ENCODE data around the gene CACFD1. TPM values are rescaled to one million over a fixed set of nuclear protein-coding genes. Genes with fewer than 3 reads are reported as not detected.

CACFD1 gene
- total and polyA plus RNA-seq, 9 of the 15 experiments (the other 6 are each of a cell fraction or from before 2014, with no cell fraction given), result 0.11 to 1.4 (median 1.1) TPM; not detected in 2

DNA sequence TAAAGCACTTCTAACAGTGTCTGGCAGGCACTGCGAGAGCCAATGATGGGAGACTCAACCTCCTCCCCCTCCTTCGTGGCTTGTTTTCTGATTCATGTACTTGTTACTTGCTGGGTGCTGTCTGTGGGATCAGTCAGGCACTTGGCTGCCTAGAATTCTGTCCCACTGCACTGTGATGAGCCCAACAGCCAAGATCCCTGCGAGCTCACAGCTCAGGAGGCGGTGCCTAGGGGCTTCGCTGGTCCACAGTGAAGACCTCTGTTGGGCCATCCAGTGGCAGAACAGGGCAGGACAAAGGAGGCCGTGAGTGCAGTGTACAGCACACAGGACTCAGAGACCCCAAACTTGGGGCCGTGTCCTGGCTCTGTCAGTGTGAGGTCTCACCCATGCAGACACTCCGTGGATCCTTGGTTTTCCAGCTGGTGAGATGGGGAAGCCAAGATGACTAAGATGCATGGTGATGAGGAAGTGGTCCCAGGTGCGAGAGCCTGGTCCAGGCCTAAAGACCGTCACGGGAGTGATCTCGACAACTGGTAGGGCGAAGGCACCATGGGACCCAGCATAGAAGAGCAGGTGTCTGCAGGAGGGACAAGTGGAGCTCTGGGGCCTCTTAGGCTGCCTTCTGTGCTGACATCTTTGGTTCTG lies 45.5 kb downstream of the CACFD1 start:
- H3K27ac ChIP-seq (ENCODE audit: extremely low read depth, low read depth, low read length), result no peak overlapping the region
- no peak for DNase-seq (ENCODE audit: extremely low read depth in 1 of 4, low spot score in 3 of 4)
- in situ Hi-C loops (cut with MboI) (no loop called here), intact Hi-C loops (cut with micrococcal nuclease) (no loop called here)
- TF ChIP-seq ERF (CRISPR knock-in tag; IDR thresholded peaks at IDR 0.05) (no peak), SPI1 (IDR thresholded peaks at IDR 0.05; ENCODE audit: borderline replicate concordance, low read depth, low read length) (peak; percentile 20; the same call in 1 of the 2 replicates)
- H2AFZ ChIP-seq (ENCODE audit: low read depth, low read length), result peak overlapping the region; percentile 73; the same call in 1 of the 2 replicates
- no peak overlapping the region for H3K4me3 ChIP-seq
- H3K36me3 ChIP-seq (ENCODE audit: control insufficient read depth, insufficient read depth, low read length), result no peaks in the 10 kb centered on the region
- peaks cover 4% of the 10 kb centered on the region; the same call in 1 of the 2 replicates for H4K20me1 ChIP-seq (replicated peaks; ENCODE audit: control insufficient read depth, insufficient read depth, low read length)
- peak; percentile 18 for ATAC-seq
- H3K9me3 ChIP-seq (replicated peaks; ENCODE audit: control insufficient read depth, insufficient read depth, low read depth, low read length), result no peaks in the 10 kb centered on the region
- BruUV-seq (replicated peaks), result no TSS peak
- H3K79me2 ChIP-seq (ENCODE audit: control insufficient read depth, insufficient read depth, low read length), result no peaks in the 10 kb centered on the region
- no peak for FAIRE-seq
- H3K4me1 ChIP-seq (replicated peaks in 1 of 2; ENCODE audit: control insufficient read depth in 2 of 2, insufficient read depth in 2 of 2, low read length in 2 of 2), result peaks cover 21 to 30% of the 10 kb centered on the region in 2 experiments
- WGBS (ENCODE audit: insufficient coverage, low coverage, missing lambda C conversion rate), result 44% methylated on average over 12 of the region's 13 CpGs
- H3K27me3 ChIP-seq (ENCODE audit: control insufficient read depth in 2 of 2, insufficient read depth in 2 of 2, low read length in 2 of 2), result peaks cover 3 to 21% of the 10 kb centered on the region in 2 experiments; a peak in 3 of 5 replicates
- peak overlapping the region; percentile 18; the same call in 1 of the 2 replicates for H3K4me2 ChIP-seq (ENCODE audit: insufficient read depth, low read length)
- ChIA-PET CTCF (ENCODE audit: low intra/inter-chr PET ratio) (no interaction called here), POLR2A (interaction anchor here (0.7 to 1.5 kb wide), 4 partner anchors 8 to 189 kb away, joined by 3 to 9 read pairs (median 4); partner anchors contain the start of gene MYMK)
- peak overlapping the region in 1 of 2 experiments; percentile 74; a peak in 2 of 4 replicates for H3K9ac ChIP-seq (ENCODE audit: insufficient read depth in 1 of 2, low read depth in 2 of 2, low read length in 2 of 2)
- H3K9me1 ChIP-seq (ENCODE audit: control insufficient read depth, insufficient read depth, low read length), result no peaks in the 10 kb centered on the region
